Measurements from ENCODE around the gene USHBP1.
"Not testable (repeated sequence)": the region's sequence is repeated elsewhere in the genome, so short reads cannot be mapped to it uniquely, and the experiment has no call there.

USHBP1 gene

DNA sequence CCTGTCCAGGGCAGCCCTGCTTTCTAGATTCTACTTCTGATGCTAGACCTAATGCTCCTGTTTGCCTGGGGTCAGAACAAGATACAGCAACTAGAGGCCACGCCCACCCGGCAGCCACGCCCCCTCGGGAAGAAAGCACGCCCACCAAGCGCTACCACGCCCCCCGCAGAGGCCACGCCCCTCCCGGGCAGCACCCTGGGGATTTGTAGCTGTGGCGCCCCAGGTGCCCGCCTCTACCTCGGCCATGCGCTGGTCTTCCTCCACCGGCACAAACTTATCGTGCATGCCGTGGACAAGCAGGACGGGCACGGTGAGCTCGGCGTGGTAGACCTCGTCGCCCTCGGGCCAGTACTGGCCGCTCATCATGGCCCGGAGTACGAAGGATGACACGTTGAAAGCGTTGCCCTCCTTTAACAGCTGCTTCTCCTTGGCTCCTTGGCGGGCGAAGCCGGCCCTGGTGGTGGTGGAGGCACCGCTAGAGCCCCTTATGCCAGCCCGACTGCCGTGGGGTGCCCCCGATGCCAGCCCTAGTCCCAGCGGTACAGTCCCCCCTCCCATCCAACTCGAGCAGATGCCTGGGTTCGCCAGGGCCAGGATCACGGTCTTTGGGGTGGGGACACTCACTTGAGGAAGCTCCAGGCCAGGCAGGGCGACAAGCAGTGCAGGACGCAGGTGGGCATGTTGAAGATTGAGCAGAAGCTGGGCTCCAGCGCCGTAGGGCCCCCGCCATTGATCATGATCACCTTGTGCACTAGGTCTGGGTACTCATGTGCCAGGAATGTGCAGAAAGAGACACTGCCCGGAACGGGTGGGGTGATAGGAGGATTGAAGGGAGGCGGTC, 29.7 kb upstream of the USHBP1 start:
- no peak for DNase-seq

DNA sequence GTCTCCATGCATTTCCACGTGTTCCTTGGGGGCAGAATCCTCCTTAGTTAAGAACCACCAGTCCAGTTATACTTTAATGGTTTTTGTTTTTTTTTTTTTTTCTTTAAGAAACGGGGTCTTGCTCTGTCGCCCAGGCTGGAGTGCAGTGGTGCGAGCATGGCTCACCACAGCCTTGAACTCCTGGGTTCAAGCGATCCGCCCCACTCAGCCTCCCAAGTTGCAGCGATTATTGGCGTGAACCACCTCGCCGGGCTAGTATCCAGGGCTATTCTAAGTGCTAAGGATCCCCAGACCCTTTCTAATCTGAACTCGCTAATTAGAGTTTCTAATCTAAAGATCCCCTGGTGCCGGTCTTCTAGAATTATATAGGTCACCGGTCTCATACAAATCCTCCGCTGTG, 29.1 kb upstream of the USHBP1 start:
- DNase-seq: no peak

DNA sequence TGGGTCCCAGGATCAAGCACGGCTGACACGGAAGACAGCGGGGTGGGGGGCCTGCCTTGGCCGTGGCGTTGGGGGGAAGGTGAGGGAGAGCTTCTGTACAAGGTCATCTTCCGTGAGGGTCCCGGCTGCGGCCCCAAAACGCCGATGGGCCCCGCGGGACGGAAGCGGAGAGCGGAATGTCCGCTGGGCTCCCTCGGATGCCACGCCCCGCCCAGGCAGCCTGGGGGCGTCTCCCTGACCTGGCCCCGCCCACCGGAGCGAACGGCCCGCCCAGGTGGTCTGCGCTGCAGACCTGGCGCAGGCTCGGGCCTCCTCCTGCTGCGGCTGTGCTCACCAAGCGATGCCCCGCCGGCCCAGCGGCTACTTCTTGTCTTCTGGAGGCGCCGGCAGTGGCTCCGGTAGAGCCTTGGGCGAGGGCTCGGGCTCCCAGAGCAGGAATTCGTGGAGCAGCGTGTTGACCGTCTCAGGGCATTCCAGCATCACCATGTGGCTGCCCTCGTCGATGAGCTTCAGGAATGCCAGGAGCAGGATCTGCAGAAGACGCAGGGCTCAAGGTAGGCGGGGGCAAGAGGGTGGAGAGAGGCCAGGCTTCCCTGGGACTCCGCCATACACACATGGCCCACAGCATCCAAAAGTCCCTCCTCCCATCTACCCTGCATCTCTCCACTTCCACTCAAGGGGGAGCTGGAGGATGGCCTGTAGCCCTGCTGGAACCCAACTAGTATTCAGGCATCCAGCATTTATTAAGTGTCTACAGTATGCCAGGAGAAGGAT, 27.9 kb upstream of the USHBP1 start:
- peak; percentile 88 to 89 for DNase-seq

DNA sequence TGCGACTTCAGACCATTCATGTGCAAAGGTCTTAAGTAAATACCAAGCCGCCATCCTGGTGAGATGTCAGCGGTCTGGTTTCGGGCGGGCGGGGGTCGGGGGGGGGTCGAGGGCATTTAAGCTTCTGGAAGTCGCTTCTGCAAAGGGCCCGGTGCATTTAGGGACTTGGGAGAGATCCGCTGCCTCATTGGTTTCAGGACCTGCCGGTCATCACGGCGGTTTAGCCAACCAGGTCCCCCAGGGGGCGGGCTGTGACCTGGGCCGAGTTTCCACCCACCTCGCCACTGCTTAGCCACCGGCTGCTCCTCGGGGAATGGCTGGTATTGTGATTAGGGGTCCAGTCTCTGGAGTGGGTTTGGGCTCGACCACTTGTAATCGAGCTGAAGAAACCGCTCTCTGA, 24.9 kb upstream of the USHBP1 start:
- DNase-seq: peak; percentile 12 to 70

DNA sequence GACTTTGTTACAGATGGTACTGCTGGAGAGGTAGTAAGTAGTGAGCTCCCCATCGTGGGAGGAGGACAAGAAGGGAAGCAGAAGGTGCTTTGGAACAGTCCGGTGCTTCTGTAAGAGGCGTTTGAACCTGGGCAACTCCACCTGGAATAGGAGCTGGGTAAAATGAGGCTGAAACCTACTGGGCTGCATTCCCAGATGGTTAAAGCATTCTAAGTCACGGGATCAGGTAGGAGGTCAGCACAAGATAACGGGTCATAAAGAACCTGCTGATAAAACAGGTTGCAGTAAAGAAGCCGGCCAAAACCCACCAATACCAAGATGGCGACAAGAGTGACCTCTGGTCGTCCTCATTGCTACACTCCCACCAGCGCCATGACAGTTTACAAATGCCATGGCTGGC, 22.2 kb upstream of the USHBP1 start:
- DNase-seq: no peak

DNA sequence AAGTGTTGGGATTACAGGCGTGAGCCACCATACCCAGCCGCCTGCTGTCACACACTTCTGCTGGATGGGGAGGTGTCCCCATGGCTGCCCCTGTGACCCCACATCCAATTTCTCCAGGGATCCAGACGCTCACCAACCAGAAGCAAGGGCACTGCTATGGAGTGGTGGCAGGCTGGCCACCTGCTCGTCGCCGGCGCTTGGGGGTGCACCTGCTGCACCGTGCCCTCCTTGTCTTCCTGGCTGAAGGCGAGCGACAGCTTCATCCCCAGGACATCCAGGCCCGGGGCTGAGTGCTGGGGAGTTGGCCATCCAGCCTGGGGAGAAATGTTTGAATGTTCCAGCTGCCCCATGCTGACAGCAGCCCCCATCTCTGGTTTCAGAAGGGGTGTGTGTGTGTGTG, 21.7 kb upstream of the USHBP1 start:
- no peak for DNase-seq

DNA sequence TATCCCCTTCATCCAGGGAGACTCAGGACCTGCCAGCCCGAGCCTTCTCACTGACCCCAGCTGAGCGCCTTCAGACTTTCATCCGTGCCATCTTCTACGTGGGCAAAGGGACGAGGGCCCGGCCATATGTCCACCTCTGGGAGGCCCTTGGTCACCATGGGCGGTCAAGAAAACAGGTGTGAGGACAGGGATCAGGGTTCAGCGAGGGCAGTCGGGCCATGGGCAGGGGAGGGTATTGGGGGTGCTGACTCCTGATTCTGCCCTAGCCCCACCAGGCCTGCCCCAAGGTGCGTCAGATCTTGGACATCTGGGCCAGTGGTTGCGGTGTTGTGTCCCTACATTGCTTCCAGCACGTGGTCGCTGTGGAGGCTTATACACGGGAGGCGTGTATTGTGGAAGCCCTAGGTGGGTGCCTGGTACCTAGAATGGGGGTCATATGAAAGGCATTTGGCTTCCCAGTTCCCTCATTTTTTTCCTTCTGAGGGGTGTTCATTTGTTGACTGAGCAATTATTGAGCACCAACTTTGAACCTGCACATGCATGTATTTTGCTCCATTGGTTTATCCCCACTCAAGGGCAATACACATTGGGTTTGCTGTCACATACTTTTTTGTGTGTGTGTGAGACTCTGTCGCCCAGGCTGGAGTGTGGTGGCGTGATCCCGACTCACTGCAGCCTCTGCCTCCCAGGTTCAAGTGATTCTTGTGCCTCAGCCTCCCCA, 21.0 kb upstream of the USHBP1 start:
- DNase-seq: no peak

DNA sequence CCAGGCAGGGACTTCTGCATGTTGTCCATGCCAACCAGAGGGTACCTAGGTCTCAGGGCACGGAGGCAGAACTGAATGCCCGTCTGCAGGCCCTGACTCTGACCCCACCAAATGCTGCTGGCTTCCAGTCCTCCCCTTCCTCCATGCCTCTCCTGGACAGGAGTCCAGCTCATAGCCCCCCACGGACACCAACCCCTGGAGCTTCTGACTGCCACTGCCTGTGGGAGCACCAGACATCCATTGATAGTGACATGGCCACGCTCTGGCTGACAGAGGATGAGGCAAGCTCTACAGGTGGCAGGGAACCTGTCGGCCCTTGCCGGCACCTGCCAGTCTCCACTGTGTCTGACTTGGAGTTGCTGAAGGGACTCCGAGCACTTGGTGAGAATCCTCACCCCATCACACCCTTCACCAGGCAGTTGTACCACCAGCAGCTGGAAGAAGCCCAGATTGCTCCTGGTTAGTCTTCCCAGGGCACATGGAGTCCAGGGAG, 19.0 kb upstream of the USHBP1 start:
- no peak for DNase-seq

DNA sequence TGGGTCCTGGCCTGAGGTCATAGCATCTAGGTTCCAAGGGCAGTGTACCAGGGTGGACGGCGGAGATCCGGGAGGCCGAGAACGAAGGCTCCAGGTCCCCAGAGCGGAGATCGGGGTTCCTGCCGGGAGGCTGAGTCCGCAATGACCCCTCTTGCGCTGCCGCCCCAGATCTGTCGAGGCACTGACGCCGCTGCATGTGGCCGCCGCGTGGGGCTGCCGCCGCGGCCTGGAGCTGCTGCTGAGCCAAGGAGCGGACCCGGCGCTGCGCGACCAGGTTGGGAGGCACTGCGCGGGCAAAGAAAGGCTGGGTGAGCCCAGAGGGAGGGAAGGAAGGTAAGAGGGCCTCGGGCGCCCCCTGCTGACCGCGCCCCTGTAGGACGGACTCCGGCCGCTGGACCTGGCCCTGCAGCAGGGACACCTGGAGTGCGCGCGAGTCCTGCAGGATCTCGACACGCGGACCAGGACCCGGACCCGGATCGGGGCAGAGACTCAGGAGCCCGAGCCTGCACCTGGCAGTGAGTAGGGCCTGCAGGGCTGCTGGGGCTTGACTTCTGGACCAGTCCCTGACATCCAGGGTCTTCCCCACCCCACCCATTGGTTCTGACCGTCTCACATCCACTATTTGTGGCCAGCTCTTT, 18.1 kb upstream of the USHBP1 start:
- DNase-seq: peak; percentile 74 to 91

DNA sequence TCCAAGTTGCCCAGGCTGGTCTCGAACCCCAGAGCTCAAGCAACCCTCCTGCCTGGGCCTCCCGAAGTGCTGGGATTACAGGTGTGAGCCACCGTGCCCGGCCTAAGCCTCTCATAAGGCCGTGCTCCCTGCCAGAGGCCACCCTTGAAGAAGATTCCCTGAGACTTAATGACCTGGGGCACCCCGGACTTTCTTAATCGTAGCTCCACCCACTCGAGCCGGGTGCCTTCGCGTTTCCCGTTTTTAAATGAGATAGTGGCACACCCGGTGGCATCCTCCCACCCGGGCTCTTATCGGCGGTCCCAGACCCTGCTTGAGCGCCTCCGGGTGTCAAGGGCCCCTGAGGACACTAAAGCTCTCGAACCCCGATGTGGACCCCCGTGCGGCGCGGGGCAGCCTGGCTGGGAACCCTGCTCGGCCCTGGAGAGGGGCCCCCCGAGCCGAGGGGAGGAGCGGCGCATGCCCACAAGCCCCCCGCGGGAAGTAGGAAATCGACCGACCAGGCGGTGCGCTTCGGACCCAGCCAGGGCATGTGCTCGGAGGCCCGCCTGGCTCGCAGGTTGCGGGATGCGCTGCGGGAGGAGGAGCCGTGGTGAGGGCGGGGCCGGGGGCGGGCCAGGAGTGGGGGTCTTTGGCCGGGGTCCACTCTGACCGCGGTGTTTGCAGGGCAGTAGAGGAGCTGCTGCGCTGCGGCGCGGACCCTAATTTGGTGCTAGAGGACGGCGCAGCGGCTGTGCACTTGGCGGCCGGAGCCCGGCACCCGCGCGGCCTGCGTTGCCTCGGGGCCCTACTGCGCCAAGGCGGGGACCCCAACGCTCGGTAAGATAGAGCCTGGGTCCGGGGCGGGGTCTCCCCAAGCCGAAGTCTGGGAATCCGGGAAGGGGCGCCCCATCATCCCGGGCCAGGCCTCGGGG, 17.1 kb upstream of the USHBP1 start, which contains the start of gene ANKLE1:
TSS of gene ANKLE1 (plus strand) at position 511 of the 914 bp plus-strand sequence. CDS start at position 531, 20 bp downstream.
- peak in 1 of 2 experiments; percentile 19 for DNase-seq

DNA sequence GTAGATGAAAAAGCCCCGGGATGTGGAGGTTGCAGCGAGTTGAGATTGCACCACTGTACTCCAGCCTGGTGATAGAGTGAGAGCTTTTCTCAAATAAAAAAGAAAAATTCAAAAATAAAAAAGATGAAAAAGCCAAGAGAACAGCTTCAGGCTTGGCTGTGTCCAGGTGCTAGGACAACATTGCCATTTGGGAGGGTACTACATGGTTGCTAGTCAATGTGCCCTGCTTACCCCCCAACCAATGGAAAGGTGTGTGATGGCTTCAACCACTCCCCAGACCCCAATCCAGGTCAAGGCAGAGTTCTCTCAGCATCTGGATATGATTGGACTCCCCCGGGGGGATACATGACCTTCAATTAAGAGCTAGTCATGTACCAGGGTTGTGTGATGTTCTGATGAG, 14.9 kb upstream of the USHBP1 start:
- DNase-seq: no peak

DNA sequence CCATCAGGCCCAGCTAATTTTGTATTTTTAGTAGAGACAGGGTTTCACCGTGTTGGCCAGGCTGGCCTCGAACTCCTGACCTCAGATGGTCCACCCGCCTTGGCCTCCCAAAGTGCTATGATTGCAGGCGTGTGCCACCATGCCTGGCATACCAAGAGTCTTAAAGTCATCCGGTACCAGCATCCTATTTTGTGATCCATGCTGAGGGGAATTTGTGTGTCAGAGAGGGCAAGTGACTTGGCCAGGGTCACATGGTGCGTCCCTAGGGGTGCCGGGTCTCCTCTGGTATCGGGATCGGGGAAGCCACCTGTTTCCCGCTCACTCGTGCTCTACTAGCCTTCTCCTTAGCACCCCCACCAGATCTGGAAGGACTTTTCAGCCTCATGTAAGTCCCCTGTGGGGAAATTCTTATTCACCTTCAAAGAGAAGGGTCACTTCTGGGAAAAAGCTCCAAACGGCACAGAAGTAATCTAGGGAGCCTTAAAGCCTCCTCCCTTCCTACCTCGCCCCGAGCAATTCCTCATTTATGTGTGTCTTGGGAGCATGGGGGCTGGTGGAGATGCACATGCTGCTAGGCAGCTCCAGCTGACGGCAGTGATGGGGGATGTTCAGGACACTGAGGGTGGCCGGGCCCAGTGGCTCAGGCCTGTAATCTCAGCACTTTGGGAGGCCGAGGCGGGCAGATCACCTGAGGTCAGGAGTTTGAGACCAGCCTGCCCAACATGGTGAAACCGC, 11.1 kb upstream of the USHBP1 start:
- no peak for DNase-seq

DNA sequence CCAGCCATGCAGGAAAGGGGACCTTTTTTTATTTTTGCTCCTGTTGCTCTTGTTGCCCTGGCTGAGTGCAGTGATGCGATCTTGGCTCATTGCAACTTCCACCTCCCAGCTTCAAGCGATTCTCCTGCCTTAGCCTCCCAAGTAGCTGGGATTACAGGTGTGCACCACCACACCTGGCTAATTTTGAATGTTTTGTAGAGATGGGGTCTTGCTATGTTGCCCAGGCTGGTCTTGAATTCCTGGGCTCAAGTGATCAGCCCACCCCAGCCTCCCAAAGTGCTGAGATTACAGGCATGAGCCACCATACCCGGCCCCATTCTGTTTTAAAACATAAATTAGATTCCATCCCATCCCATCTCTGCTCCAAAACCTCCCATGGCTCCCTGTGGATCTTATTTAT, 10.3 kb upstream of the USHBP1 start:
- not testable (repeated sequence) for DNase-seq

DNA sequence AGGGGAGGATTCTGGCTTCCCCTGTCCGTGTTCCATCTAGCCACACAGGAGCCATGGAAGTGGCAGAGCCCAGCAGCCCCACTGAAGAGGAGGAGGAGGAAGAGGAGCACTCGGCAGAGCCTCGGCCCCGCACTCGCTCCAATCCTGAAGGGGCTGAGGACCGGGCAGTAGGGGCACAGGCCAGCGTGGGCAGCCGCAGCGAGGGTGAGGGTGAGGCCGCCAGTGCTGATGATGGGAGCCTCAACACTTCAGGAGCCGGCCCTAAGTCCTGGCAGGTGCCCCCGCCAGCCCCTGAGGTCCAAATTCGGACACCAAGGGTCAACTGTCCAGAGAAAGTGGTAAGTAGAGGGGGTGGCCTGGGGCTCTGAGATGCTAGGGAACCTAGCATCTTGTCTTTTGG, 4.2 kb upstream of the USHBP1 start:
- DNase-seq: no peak

DNA sequence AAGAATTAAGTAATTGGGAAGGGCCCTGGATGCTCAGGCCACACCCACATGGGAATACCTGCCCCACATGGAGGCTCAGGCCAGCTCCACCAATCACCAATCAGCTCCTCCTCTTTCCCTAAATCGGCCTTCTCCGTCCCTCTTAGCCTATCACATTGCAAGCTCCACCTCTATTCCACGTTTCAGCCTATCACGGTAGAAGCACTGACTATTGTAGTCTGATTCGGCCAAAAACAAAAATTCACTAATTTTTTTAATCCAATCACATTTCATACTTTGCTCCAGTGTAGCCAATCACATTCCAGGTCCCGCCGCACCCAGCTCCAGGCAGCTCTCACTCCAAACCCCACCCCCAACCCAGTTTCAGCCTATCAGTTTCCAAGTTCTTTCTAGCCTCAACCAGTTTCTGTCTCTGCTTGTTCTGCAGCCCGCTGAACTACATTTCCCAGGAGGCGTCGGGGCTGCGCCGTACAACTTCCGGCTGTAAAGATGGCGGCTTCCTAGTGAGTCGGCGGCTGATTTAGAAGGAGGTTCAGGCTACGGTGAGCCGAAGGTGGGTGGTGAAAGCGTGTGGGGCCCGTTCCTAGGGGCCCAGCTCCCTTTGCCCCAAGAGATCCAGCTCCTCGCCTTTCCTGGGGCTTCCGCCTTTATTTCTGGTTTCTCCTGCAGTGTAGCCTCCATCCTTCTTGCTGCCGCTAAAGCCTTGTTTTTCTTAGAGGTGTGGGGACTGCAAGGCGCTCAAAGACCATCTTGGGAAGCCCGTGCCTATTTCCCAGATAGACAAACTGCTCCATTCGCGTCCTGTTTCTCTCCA, 2.6 kb upstream of the USHBP1 start, which contains the start of gene BABAM1:
TSS of gene BABAM1 (plus strand) at position 469 of the 814 bp plus-strand sequence. CDS start 1,364 bp downstream, outside the sequence.
- DNase-seq: peak; percentile 100

DNA sequence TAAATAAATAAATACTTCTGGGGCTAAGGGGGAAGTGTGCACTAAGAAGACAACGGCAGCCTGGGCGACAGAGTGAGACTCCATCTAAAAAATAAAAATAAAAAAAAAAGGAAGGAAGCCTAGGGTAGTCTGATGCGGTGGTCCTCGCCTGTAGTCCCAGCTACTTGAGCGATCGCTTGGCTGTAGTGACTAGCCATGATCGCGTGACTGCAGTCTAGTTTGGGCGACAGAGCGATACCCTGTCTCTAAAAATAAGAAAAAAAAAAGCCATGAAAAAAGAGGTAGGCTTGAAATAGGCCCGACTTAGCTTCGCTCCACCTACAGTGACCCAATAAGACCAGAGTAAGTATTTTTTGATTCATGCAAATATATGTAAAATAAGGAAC, 2.0 kb upstream of the USHBP1 start:
- DNase-seq: no peak

DNA sequence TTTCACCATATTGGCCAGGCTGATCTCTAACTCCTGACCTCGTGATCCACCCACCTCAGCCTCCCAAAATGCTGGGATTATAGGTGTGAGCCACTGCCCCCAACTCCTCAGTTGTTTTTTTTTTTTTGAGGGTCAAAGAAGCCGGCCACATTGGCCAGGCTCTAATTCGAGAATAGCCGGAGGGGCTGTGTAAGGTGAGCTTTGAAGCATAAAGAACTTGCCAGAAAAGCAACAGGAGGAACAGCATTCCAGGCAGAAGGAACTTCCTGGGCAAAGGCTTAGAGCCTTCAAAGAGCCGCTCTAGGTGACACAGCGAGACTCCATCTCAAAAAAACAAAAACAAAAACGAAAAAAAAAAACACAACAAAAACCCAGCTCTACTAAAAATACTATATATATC, 1.5 kb upstream of the USHBP1 start:
- no peak for DNase-seq

DNA sequence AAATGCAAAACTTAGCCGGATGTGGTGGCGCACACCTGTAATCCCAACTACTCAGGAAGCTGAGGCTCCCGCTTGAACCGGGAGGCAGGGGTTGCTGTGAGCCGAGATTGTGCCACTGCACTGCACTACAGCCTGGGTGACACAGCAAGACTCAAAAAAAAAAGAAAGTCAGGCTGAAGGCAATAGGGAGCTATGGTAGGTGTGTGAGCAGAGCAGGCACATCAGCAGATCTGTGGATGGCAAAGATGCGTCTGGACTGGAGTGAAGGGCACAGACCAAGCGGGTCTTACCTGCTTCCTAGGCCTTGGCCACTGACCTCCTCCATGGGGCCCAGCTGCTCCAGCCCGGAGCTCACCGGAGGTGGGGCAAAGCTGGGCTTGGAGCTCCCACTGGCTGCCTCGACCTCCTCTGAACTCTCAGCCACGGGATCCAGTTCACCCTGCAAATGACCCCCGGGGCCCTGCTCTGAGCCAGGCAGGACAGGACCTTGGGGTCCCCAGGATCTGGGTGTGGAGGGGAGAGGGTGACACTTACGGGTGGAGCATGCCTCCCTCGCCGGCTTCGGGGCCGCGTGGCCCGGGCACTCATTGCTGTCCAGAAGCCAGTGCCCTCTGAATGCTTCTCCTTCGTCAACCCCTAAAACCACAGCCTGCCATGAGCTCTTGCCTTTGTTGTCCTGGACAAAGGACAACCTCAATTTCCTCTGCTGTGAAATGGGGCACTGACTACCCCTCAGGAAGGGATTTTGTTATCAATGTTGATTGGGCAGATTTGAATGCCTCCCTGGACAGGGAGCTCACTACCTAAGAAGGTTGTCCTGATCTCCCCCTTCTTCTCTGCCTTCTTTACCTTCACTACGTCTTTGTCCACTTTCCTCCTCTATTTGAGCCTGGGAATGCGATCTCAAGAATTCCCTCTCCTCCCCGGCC, 569 bp downstream of the USHBP1 start:
- no peak for DNase-seq

DNA sequence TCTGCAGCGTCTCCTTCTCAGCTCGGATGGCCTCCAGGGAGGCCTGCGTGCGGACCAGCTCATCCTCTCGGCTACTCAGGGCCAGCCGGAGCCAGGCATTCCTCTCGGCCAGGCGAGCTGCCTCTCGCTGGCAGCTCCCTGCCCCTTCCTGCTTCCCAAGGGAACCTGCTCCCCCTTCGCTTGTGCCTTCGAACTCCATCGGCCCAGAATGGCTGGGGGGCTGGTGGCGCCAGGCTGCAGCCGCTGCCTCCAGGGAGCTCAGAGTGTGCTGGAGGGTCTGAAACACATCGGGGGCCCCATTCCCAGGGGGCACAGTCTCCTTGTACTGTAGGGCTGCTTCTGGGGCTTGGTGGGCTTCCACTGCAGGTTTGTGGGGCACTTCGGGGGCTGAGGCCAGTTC, 2.0 kb downstream of the USHBP1 start:
- no peak for DNase-seq
